ENCODE data around the gene CLEC4C.

Gene CLEC4C

GRCh38 chr12:7719946-7720730, 27.0 kb downstream of the CLEC4C start:
- no peak for DNase-seq

- DNase-seq, result no peak
Measured at GRCh38 chr12:7716381-7716780, 30.8 kb downstream of the CLEC4C start.

GRCh38 chr12:7712841-7713442, 34.2 kb downstream of the CLEC4C start:
- DNase-seq, result no peak

- no peak for DNase-seq
Measured at GRCh38 chr12:7711133-7711532, 36.0 kb downstream of the CLEC4C start, which contains the start of gene DPPA3. Gene DPPA3, plus strand, starts transcription at chr12:7711433. Its CDS starts 138 bp downstream, at chr12:7711571.

- no peak for DNase-seq
Measured at GRCh38 chr12:7709969-7710675, 37.1 kb downstream of the CLEC4C start.

GRCh38 chr12:7705846-7706245, 41.3 kb downstream of the CLEC4C start:
- no peak for DNase-seq

GRCh38 chr12:7695566-7696197, 51.5 kb downstream of the CLEC4C start, which contains the start of gene GDF3:
Gene GDF3, minus strand, starts transcription at chr12:7695775. Its CDS starts 47 bp downstream, at chr12:7695728.
- no peak for DNase-seq

- no peak for DNase-seq
Measured at GRCh38 chr12:7695237-7695560, 52.0 kb downstream of the CLEC4C start.

- DNase-seq, result no peak
Measured at GRCh38 chr12:7694556-7695236, 52.5 kb downstream of the CLEC4C start.

GRCh38 chr12:7693793-7694192, 53.4 kb downstream of the CLEC4C start:
- no peak for DNase-seq

GRCh38 chr12:7681535-7681934, 65.6 kb downstream of the CLEC4C start:
- no peak for DNase-seq
